ENCODE measurements around the gene KNDC1. TPM values are rescaled to one million over a fixed set of nuclear protein-coding genes. Genes with fewer than 3 reads are reported as not detected.

The KNDC1 gene
- total RNA-seq, 1 donor: 5.6 TPM

DNA sequence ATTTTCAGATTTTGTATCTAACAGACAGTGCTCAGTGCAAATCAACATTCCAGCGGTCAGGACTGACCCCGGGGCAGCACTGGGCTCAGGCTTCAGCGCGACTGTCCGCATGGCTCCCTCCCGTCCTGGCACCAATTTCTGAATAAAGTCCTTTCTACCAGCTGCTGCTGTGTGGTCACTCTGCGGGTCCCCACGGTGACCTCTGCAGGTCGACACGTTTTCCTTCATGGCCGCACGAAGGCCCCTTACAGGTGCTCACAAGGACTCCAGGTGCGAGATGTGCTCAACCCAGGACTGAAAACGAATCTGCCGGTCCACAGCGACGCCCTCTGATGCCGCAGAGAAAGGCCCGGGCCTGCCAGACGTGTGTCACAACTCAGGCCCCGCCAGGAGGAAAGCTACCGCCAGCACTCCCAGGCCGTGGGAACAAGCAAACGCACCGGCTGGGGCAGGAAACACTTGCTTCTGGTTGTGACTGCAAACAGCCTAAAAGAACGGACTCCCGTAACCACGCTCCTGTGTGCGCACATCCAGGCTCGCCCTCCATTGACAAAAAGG is 66.3 kb downstream of the KNDC1 start:
- DNase-seq (ENCODE audit: low read depth): no peak
- H3K4me3 ChIP-seq (ENCODE audit: low read depth, low read length): no peak overlapping the region
- TF ChIP-seq, protein P1, sequence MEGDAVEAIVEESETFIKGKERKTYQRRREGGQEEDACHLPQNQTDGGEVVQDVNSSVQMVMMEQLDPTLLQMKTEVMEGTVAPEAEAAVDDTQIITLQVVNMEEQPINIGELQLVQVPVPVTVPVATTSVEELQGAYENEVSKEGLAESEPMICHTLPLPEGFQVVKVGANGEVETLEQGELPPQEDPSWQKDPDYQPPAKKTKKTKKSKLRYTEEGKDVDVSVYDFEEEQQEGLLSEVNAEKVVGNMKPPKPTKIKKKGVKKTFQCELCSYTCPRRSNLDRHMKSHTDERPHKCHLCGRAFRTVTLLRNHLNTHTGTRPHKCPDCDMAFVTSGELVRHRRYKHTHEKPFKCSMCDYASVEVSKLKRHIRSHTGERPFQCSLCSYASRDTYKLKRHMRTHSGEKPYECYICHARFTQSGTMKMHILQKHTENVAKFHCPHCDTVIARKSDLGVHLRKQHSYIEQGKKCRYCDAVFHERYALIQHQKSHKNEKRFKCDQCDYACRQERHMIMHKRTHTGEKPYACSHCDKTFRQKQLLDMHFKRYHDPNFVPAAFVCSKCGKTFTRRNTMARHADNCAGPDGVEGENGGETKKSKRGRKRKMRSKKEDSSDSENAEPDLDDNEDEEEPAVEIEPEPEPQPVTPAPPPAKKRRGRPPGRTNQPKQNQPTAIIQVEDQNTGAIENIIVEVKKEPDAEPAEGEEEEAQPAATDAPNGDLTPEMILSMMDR (IDR thresholded peaks at IDR 0.05; ENCODE audit: insufficient read depth, low read depth, low read length): no peak

DNA sequence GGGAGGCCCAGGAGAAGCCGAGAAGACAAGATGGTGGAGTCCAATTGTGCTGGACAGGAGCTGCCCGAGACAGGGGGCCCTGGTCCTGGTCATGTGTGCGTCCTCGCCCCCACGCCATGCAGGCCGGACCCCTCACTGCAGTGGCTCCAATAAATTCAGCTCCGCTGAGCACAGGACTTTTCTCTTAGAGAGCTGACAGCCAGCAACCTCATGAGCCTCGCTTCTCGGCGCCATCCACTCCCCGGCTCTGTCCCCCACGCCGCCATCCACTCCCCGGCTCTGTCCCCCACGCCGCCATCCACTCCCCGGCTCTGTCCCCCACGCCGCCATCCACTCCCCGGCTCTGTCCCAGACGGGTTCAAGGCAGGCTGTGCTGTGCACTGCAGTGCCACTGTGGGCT is 67.2 kb downstream of the KNDC1 start:
- TF ChIP-seq, protein P1 (IDR thresholded peaks at IDR 0.05; ENCODE audit: insufficient read depth, low read depth, low read length): no peak
- DNase-seq (ENCODE audit: low read depth): no peak
- no peak overlapping the region for H3K4me3 ChIP-seq (ENCODE audit: low read depth, low read length)

GRCh38 chr10:133229265-133230043 is 69.4 kb downstream of the KNDC1 start:
- no peak overlapping the region for H3K4me3 ChIP-seq (ENCODE audit: low read depth, low read length)
- TF ChIP-seq, protein P1 (IDR thresholded peaks at IDR 0.05; ENCODE audit: insufficient read depth, low read depth, low read length): no peak
- no peak for DNase-seq (ENCODE audit: low read depth)

- no peak for DNase-seq (ENCODE audit: low read depth)
- no peak within 1 kb of the TSS for H3K4me3 ChIP-seq (ENCODE audit: low read depth, low read length)
- TF ChIP-seq, protein P1 (IDR thresholded peaks at IDR 0.05; ENCODE audit: insufficient read depth, low read depth, low read length): no peak
These were observed 70.0 kb downstream of the KNDC1 start, which contains the start of gene UTF1 for GRCh38 chr10:133230044-133230361. Gene UTF1, plus strand, starts transcription at chr10:133230217. Its CDS starts 72 bp downstream, at chr10:133230289.

- TF ChIP-seq, protein P1 (IDR thresholded peaks at IDR 0.05; ENCODE audit: insufficient read depth, low read depth, low read length): no peak
- H3K4me3 ChIP-seq (ENCODE audit: low read depth, low read length): no peak overlapping the region
- no peak for DNase-seq (ENCODE audit: low read depth)
These were observed 70.6 kb downstream of the KNDC1 start for GRCh38 chr10:133230387-133231195.

DNA sequence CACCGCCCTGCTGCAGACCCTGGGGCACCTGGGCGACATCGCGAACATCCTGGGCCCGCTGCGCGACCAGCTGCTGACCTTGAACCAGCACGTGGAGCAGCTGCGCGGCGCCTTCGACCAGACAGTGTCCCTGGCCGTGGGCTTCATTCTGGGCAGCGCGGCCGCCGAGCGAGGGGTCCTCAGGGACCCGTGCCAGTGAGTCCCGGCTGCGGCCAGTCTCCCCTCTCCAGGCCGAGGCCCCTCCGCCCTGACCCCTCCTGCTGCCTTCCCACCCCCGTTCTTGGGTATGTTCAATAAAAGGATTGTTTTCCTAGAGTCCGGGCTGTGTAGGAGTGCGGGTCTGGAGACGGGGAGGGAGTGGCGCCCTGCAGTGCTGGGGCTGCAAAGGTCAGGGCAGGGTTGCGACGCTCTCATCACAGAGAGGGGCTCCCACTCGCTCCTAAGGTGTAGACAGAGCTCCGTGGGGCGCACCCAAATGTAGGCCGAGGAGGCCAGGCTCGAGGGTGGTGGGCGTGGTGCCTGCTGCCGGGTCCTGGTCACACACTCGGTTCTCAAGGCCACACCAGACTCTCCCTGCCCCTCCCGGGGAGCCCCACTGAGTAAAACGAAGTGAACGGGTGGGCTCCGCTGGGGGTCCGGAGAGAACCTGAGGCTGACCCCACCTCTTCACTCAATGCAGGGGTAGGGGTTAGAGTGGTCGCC is 71.4 kb downstream of the KNDC1 start:
- TF ChIP-seq, protein P1 (IDR thresholded peaks at IDR 0.05; ENCODE audit: insufficient read depth, low read depth, low read length): no peak
- no peak for DNase-seq (ENCODE audit: low read depth)
- no peak overlapping the region for H3K4me3 ChIP-seq (ENCODE audit: low read depth, low read length)
